Measurements from ENCODE around the gene ST8SIA1.
"Not testable (repeated sequence)": the region's sequence is repeated elsewhere in the genome, so short reads cannot be mapped to it uniquely, and the experiment has no call there.

The ST8SIA1 gene

GRCh38 chr12:22169376-22169775 lies 165.1 kb downstream of the ST8SIA1 start:
- no peak for DNase-seq (ENCODE audit: low spot score)

- DNase-seq (ENCODE audit: low spot score), result no peak
Observed at GRCh38 chr12:22164139-22164538, 170.4 kb downstream of the ST8SIA1 start.

- DNase-seq (ENCODE audit: low spot score), result no peak
Observed at GRCh38 chr12:22163594-22163993, 170.9 kb downstream of the ST8SIA1 start.

GRCh38 chr12:22160396-22161003 lies 174.0 kb downstream of the ST8SIA1 start:
- DNase-seq (ENCODE audit: low spot score), result no peak

GRCh38 chr12:22149286-22149685 lies 185.2 kb downstream of the ST8SIA1 start:
- DNase-seq (ENCODE audit: low spot score), result not testable (repeated sequence)

GRCh38 chr12:22146686-22147085 lies 187.8 kb downstream of the ST8SIA1 start:
- not testable (repeated sequence) for DNase-seq (ENCODE audit: low spot score)

Data from AG08396 (cell line).